Measurements from ENCODE around the gene C1orf167. TPM values are rescaled to one million over a fixed set of nuclear protein-coding genes. Genes with fewer than 3 reads are reported as not detected.
A peak's percentile ranks its signal among the peaks of the same experiment; 100 is the strongest.

Gene C1orf167
- total RNA-seq, 2 donors from 2014 or later: not detected

- ATAC-seq (peak; percentile 86), DNase-seq (peak; percentile 99 to 100)
- intact Hi-C loops (cut with DNase I, micrococcal nuclease): no loop called here
These were observed 43.7 kb downstream of the C1orf167 start, which contains the start of the genes CLCN6 and MTHFR for GRCh38 chr1:11805422-11806306. Gene CLCN6 (plus strand): TSS chr1:11806191. CDS start chr1:11806263, 72 bp downstream. Gene MTHFR (minus strand): TSS chr1:11805964. CDS start chr1:11803116, 2,848 bp downstream.

- intact Hi-C loops (cut with DNase I, micrococcal nuclease): no loop called here
These were observed 44.4 kb downstream of the C1orf167 start for GRCh38 chr1:11806307-11806936.

GRCh38 chr1:11807133-11807532, 45.1 kb downstream of the C1orf167 start:
- DNase-seq (no peak), ATAC-seq (no peak)
- intact Hi-C loops (cut with DNase I, micrococcal nuclease): no loop called here

More at GRCh38 chr1:11806307-11806936, 44.4 kb downstream of the C1orf167 start:
- ATAC-seq: peak; percentile 53
- DNase-seq: no peak

GRCh38 chr1:11813021-11813420, 51.0 kb downstream of the C1orf167 start:
- intact Hi-C loops (cut with DNase I, micrococcal nuclease): no loop called here
- ATAC-seq: no peak
- DNase-seq: no peak

GRCh38 chr1:11817192-11817591, 55.2 kb downstream of the C1orf167 start:
- ATAC-seq: peak; percentile 79
- intact Hi-C loops (cut with DNase I, micrococcal nuclease): no loop called here
- DNase-seq: no peak

GRCh38 chr1:11822091-11822490, 60.1 kb downstream of the C1orf167 start:
- ATAC-seq (no peak), DNase-seq (no peak)
- intact Hi-C loops (cut with DNase I, micrococcal nuclease): no loop called here

- intact Hi-C loops (cut with DNase I, micrococcal nuclease): no loop called here
- ATAC-seq (no peak), DNase-seq (no peak)
These were observed 61.6 kb downstream of the C1orf167 start for GRCh38 chr1:11823366-11824137.

- DNase-seq (no peak), ATAC-seq (no peak)
- intact Hi-C loops (cut with DNase I, micrococcal nuclease): no loop called here
These were observed 63.1 kb downstream of the C1orf167 start for GRCh38 chr1:11825131-11825530.

- DNase-seq: no peak
- intact Hi-C loops (cut with DNase I, micrococcal nuclease): no loop called here
- no peak for ATAC-seq
These were observed 65.0 kb downstream of the C1orf167 start for GRCh38 chr1:11826946-11827345.

GRCh38 chr1:11828511-11828910, 66.5 kb downstream of the C1orf167 start:
- ATAC-seq (no peak), DNase-seq (no peak)
- intact Hi-C loops (cut with DNase I, micrococcal nuclease): no loop called here

GRCh38 chr1:11831945-11832725, 70.1 kb downstream of the C1orf167 start:
- DNase-seq: no peak
- intact Hi-C loops (cut with DNase I, micrococcal nuclease): loop anchor here in 1 of 2 donors (10.0 kb wide), 2 partner anchors 63 to 133 kb away; no protein-coding TSS in a partner anchor
- no peak for ATAC-seq

- ATAC-seq: no peak
- intact Hi-C loops (cut with DNase I, micrococcal nuclease): loop anchor here in 1 of 2 donors (10.0 kb wide), 2 partner anchors 61 to 131 kb away; no protein-coding TSS in a partner anchor
- no peak for DNase-seq
These were observed 71.5 kb downstream of the C1orf167 start for GRCh38 chr1:11833497-11833896.

- ATAC-seq (no peak), DNase-seq (no peak)
- intact Hi-C loops (cut with DNase I, micrococcal nuclease): loop anchor here in 1 of 2 donors (10.0 kb wide), 2 partner anchors 61 to 131 kb away; no protein-coding TSS in a partner anchor
These were observed 71.9 kb downstream of the C1orf167 start for GRCh38 chr1:11833900-11834299.

- intact Hi-C loops (cut with DNase I, micrococcal nuclease): loop anchor here in 1 of 2 donors (10.0 kb wide), 2 partner anchors 59 to 129 kb away; no protein-coding TSS in a partner anchor
- DNase-seq: no peak
- ATAC-seq: no peak
These were observed 73.6 kb downstream of the C1orf167 start for GRCh38 chr1:11835441-11836225.

GRCh38 chr1:11836955-11837766, 75.2 kb downstream of the C1orf167 start:
- no peak for ATAC-seq
- intact Hi-C loops (cut with DNase I, micrococcal nuclease): loop anchor here in 1 of 2 donors (10.0 kb wide), 2 partner anchors 58 to 128 kb away; no protein-coding TSS in a partner anchor
- DNase-seq: no peak

- ATAC-seq: peak; percentile 12
- DNase-seq: no peak
- intact Hi-C loops (cut with DNase I, micrococcal nuclease): loop anchor here in 1 of 2 donors (10.0 kb wide), 2 partner anchors 57 to 127 kb away; no protein-coding TSS in a partner anchor
These were observed 75.9 kb downstream of the C1orf167 start for GRCh38 chr1:11837767-11838348.

Data from left colon (tissue), 2 donors.